GM23248 (cell line): ENCODE results near the gene TTLL8.

Experiments
- EZH2 ChIP-seq: fragments of 200-600 bp; sonication (generic); IDR thresholded peaks from 2 replicates; pipeline ENCODE4 v1.6.1; 2018; ENCODE audit warnings: antibody characterized with exemption, mild to moderate bottlenecking; ENCODE audit not compliant: insufficient read depth, poor library complexity, severe bottlenecking
- EZH2phosphoT487 ChIP-seq: fragments of 200-600 bp; sonication (generic); IDR thresholded peaks from 2 replicates; pipeline ENCODE4 v1.6.1; 2018; ENCODE audit warnings: antibody characterized with exemption, moderate library complexity, mild to moderate bottlenecking, low read depth; ENCODE audit not compliant: insufficient read depth

DNA sequence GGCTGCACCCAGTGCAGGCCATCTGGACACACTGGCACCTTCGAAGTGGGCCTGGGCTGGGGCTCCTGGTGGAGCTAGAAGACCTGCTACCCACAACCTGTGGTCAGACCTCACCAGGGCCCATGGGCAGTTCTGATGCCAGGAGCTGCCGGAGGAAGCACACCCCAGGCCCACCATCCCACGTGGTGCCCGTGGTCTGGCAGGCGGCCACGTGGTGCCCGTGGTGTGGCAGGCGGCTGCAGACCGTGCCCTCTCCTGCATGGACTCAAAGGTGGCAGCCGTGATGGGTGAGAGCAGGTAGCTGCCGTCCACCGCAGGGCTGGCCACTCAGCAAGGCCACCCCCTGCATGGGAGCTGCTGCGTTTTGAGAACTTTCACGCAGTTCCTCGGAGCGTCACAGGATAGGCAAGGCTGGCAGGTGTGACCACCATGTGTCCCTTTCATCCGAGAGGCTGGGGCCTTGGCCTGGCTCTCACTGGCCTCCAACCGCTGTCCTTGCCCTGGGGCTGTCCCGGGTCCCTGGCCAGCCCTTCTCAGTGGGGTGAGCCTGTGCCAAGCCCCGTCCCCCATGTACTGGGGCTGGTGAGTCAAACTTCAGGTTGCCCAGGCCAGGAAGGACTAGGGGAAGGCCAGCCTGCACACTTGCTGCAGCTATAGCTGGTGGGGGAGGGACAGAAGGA lies 41.6 kb downstream of the TTLL8 start:
- TF ChIP-seq EZH2 (no peak), EZH2phosphoT487 (no peak)
